ENCODE results near the gene SUGCT. TPM values are rescaled to one million over a fixed set of nuclear protein-coding genes. Genes with fewer than 3 reads are reported as not detected.

Gene SUGCT
- total and polyA plus RNA-seq, 2 of the 8 experiments (the other 6 are each of a cell fraction or from before 2014, with no cell fraction given): 2.8 to 5.4 TPM

- Histone ChIP-seq H2BK5ac (ENCODE audit: low read depth, low read length) (no peak overlapping the region), H2BK20ac (ENCODE audit: low read length) (no peak overlapping the region), H4K91ac (replicated peaks; ENCODE audit: insufficient read length, low read length) (no peak overlapping the region), H2BK120ac (replicated peaks; ENCODE audit: low read depth, low read length) (no peak overlapping the region), H3K27me3 (replicated peaks in 1 of 4; ENCODE audit: control insufficient read depth in 3 of 4, extremely low read depth in 1 of 4, insufficient read depth in 3 of 4, low read length in 3 of 4) (no peaks in the 10 kb centered on the region), H3K4me2 (ENCODE audit: insufficient read depth in 1 of 2, low read depth in 2 of 2, low read length in 2 of 2) (no peak overlapping the region), H2AK5ac (ENCODE audit: low read depth, low read length) (no peak overlapping the region), H2BK12ac (ENCODE audit: low read depth, low read length) (no peak overlapping the region), H3K4ac (replicated peaks; ENCODE audit: insufficient read length, low read depth, low read length) (no peak overlapping the region), H3K4me3 (ENCODE audit: extremely low read depth in 1 of 4, insufficient read depth in 2 of 4, low read depth in 3 of 4, low read length in 4 of 4) (no peak overlapping the region), H3K56ac (replicated peaks; ENCODE audit: insufficient read length, low read depth, low read length) (no peak overlapping the region), H3K79me1 (ENCODE audit: low read depth, low read length) (no peaks in the 10 kb centered on the region), H4K8ac (ENCODE audit: extremely low read depth, insufficient read depth, low read length) (no peak overlapping the region), H3K79me2 (ENCODE audit: control insufficient read depth in 1 of 2, insufficient read depth in 2 of 2, low read length in 2 of 2) (no peaks in the 10 kb centered on the region), H3K23me2 (ENCODE audit: low read depth, low read length) (no peaks in the 10 kb centered on the region), H3K4me1 (replicated peaks in 1 of 4; ENCODE audit: control insufficient read depth in 3 of 4, insufficient read depth in 4 of 4, low read length in 3 of 4) (no peaks in the 10 kb centered on the region), H3K9me3 (ENCODE audit: insufficient read depth in 2 of 2, low read depth in 1 of 2, low read length in 1 of 2) (no peaks in the 10 kb centered on the region), H4K5ac (ENCODE audit: insufficient read length, low read depth, low read length) (no peak overlapping the region), H3K9ac (replicated peaks in 1 of 4; ENCODE audit: extremely low read depth in 1 of 4, low read depth in 3 of 4, low read length in 3 of 4) (no peak overlapping the region), H3K27ac (ENCODE audit: low read depth, low read length) (no peak overlapping the region), H3K14ac (ENCODE audit: insufficient read length) (no peak overlapping the region), H4K20me1 (replicated peaks in 1 of 2; ENCODE audit: control insufficient read depth in 1 of 2, insufficient read depth in 2 of 2, low read length in 2 of 2) (no peaks in the 10 kb centered on the region), H2BK15ac (ENCODE audit: low read length) (no peak overlapping the region), H3K36me3 (ENCODE audit: control insufficient read depth in 2 of 4, insufficient read depth in 4 of 4, low read length in 3 of 4) (no peaks in the 10 kb centered on the region), H2AFZ (ENCODE audit: low read length) (no peak overlapping the region), H3K18ac (ENCODE audit: extremely low read depth, low read length) (no peak overlapping the region), H3K23ac (ENCODE audit: insufficient read length) (no peak overlapping the region)
- CTCF ChIA-PET (ENCODE audit: partially characterized antibody): no interaction called here
- WGBS, 2 experiments (ENCODE audit: extremely low coverage in 1 of 2, insufficient coverage in 1 of 2, insufficient read length in 1 of 2, insufficient replicate concordance in 2 of 2, low coverage in 1 of 2, low lambda C conversion rate in 2 of 2, missing lambda C conversion rate in 1 of 2): 88% methylated on average over 8 of the region's 8 CpGs; no CpG with 5 or more reads in 1 of the 2 experiments
- FAIRE-seq: no peak
- POLR2A ChIA-PET (ENCODE audit: partially characterized antibody): no interaction called here
- no peak for DNase-seq (ENCODE audit: low read depth in 1 of 2, low spot score in 2 of 2)
- TF ChIP-seq, protein P1, sequence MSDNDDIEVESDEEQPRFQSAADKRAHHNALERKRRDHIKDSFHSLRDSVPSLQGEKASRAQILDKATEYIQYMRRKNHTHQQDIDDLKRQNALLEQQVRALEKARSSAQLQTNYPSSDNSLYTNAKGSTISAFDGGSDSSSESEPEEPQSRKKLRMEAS (IDR thresholded peaks at IDR 0.05): no peak
- TF ChIP-seq E2F6 (IDR thresholded peaks at IDR 0.05): no peak
- TF ChIP-seq, protein P2, sequence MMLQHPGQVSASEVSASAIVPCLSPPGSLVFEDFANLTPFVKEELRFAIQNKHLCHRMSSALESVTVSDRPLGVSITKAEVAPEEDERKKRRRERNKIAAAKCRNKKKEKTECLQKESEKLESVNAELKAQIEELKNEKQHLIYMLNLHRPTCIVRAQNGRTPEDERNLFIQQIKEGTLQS (IDR thresholded peaks at IDR 0.05; ENCODE audit: insufficient read depth, low read depth, low read length): no peak
Measured at GRCh38 chr7:40248681-40249080, 113.9 kb downstream of the SUGCT start.
